ENCODE results near the gene DBH.

GRCh38 chr9:133658442-133659431 lies 22.6 kb downstream of the DBH start:
- TF ChIP-seq CTCF (IDR thresholded peaks at IDR 0.05; ENCODE audit: borderline replicate concordance, extremely low read depth, low read length, poor library complexity, severe bottlenecking) (no peak), EZH2 (IDR thresholded peaks at IDR 0.05; ENCODE audit: borderline replicate concordance, low read depth, low read length, severe bottlenecking) (no peak)

Measured in DND-41 (cell line).